K562 (cell line): Measurements from ENCODE around the gene TMEM132E. TPM values are rescaled to one million over a fixed set of nuclear protein-coding genes. Genes with fewer than 3 reads are reported as not detected.

ENCODE experiments used
- ARID2 ChIP-seq: fragments of 450-650 bp; IDR thresholded peaks from 2 replicates; pipeline ENCODE4 v1.6.1; 2017; ENCODE audit warnings: antibody characterized with exemption, mild to moderate bottlenecking
- BRD9 ChIP-seq: fragments of 450-650 bp; IDR thresholded peaks from 2 replicates; pipeline ENCODE4 v1.6.1; 2018; ENCODE audit warnings: low read depth; ENCODE audit not compliant: partially characterized antibody
- CLOCK ChIP-seq: fragments of 250-450 bp; sonication (Bioruptor Pico); IDR thresholded peaks from 2 replicates; pipeline ENCODE4 v1.4.0; 2020; ENCODE audit warnings: mild to moderate bottlenecking, moderate library complexity, borderline replicate concordance
- CTCF ChIP-seq, 3 experiments: IDR thresholded peaks in 2 of 3; conservative IDR thresholded peaks in 1 of 3; 2 replicates each; pipeline ENCODE4 v1.5.1; 2011 to 2012; ENCODE audit warnings: low read length in 3 of 3, mild to moderate bottlenecking in 3 of 3, control low read depth in 2 of 3, improper control_type of control experiment in 1 of 3, inconsistent platforms in 1 of 3, low read depth in 1 of 3, mixed read lengths in 1 of 3, moderate library complexity in 1 of 3; ENCODE audit not compliant: insufficient read depth in 2 of 3
- IRF2 ChIP-seq: sonication (generic); formaldehyde crosslinking; IDR thresholded peaks from 2 replicates; pipeline ENCODE4 v1.8.1; 2022; ENCODE audit warnings: mild to moderate bottlenecking, missing genetic modification reagents
- KDM4B ChIP-seq, 2 experiments: fragments of 450-650 bp in 1 of 2; sonication (generic) in 1 of 2; IDR thresholded peaks; 2 replicates each; pipeline ENCODE4 v1.6.1; 2016 to 2017; ENCODE audit warnings: borderline replicate concordance in 2 of 2, antibody characterized with exemption in 1 of 2, low read depth in 1 of 2, mild to moderate bottlenecking in 1 of 2
- MYBL2 ChIP-seq, 2 experiments: fragments of 450-650 bp in 1 of 2; sonication (generic) in 1 of 2; formaldehyde crosslinking in 1 of 2; IDR thresholded peaks; 2 replicates each; pipeline versions ENCODE4 v1.6.1 to v1.8.1; 2017 to 2022; ENCODE audit warnings: borderline replicate concordance in 1 of 2, inconsistent platforms in 1 of 2, low read depth in 1 of 2, mild to moderate bottlenecking in 1 of 2, missing genetic modification reagents in 1 of 2, moderate library complexity in 1 of 2
- SMARCA4 ChIP-seq: fragments of 450-650 bp; IDR thresholded peaks from 2 replicates; pipeline ENCODE4 v1.6.1; 2016
- XRCC5 ChIP-seq: fragments of 200-400 bp; formaldehyde crosslinking; IDR thresholded peaks from 2 replicates; pipeline ENCODE4 v1.6.1; 2017; ENCODE audit warnings: low read depth, mild to moderate bottlenecking, low read length
- polyA plus RNA-seq, 8 experiments: library from polyadenylated mRNA; depleted of rRNA in 4 of 8; stranded (reverse) in 5 of 8; unstranded in 3 of 8; fragments of >200 nt; fragmentation: Nextera tagmentation in 2 of 8; fragmentation: Illumina TruSeq in 1 of 8; extraction: Ambion mirVana in 2 of 8; extraction: Trizol in 1 of 8; gene quantifications; 2 replicates each; pipeline versions ENCODE4 v1.2.1 to v1.2.3, GENCODE V29; 2011 to 2014; ENCODE audit warnings: inconsistent platforms in 1 of 8, missing spikeins in 1 of 8
- total RNA-seq, 7 experiments: library from RNA; depleted of rRNA in 6 of 7; stranded (reverse); fragments of >200 nt in 6 of 7; fragmentation: Illumina TruSeq in 2 of 7; extraction: Trizol in 2 of 7; gene quantifications; 2 replicates each; pipeline versions ENCODE4 v1.2.1 to v1.2.3, GENCODE V29; 2011 to 2021; ENCODE audit warnings: low replicate concordance in 1 of 7
- TF ChIP-seq, protein P1 (sequence below): IDR thresholded peaks from 2 replicates; pipeline ENCODE4 v1.6.1; 2011; ENCODE audit warnings: borderline replicate concordance, low read depth, mild to moderate bottlenecking, moderate library complexity, low read length; ENCODE audit not compliant: insufficient read depth, poor library complexity, severe bottlenecking
- TF ChIP-seq, protein P2 (sequence below): fragments of 450-650 bp; IDR thresholded peaks from 2 replicates; pipeline ENCODE4 v1.6.1; 2018; ENCODE audit warnings: mild to moderate bottlenecking, low read depth; ENCODE audit not compliant: partially characterized antibody

TMEM132E gene
- total and polyA plus RNA-seq, 9 of the 15 experiments (the other 6 are each of a cell fraction or from before 2014, with no cell fraction given) = not detected

DNA sequence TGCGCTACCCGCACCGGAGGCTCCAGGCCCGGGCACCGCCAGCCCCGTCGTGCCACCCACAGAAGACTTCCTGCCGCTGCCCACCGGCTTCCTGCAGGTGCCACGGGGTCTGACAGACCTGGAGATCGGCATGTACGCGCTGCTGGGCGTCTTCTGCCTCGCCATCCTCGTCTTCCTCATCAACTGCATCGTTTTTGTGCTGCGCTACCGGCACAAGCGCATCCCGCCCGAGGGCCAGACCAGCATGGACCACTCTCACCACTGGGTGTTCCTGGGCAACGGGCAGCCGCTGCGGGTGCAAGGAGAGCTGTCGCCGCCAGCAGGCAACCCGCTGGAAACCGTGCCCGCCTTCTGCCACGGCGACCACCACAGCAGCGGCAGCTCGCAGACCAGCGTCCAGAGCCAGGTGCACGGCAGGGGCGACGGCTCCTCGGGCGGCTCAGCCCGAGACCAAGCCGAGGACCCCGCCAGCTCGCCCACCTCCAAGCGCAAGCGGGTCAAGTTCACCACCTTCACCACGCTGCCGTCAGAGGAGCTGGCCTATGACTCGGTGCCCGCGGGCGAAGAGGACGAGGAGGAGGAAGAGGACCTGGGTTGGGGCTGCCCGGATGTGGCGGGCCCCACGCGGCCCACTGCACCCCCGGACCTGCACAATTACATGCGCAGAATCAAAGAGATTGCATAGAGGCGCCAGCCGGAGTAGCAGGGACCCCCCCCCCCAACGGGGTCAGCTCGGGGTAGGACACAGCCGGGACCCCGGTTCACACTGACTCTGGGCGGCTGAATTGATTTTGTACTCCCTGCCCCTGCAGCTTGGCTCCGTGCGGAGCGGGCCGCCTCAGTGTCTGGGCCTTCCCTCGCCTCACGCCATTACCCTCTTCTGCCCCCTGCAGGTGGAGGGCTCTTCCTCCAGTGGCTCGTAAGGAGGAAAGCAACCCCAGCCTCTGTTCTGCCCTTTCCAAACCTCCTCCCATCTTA, 58.5 kb downstream of the TMEM132E start (continued):
- no peak for TF ChIP-seq CLOCK (CRISPR knock-in tag)
- TF ChIP-seq IRF2 = no peak
- no peak for TF ChIP-seq BRD9
- peak; percentile 78; the same call in 1 of the 2 replicates for TF ChIP-seq ARID2
- TF ChIP-seq KDM4B (IDR thresholded peaks at IDR 0.05; ENCODE audit: borderline replicate concordance in 2 of 2, low read depth in 1 of 2) = no peak
- peak; percentile 83 to 89 (median 85) for TF ChIP-seq CTCF (IDR thresholded peaks at IDR 0.05 in 2 of 3, conservative IDR thresholded peaks at IDR 0.05 in 1 of 3; ENCODE audit: insufficient read depth in 2 of 3, low read depth in 1 of 3, low read length in 3 of 3)
- TF ChIP-seq SMARCA4 = peak; percentile 57; the same call in 1 of the 2 replicates
- TF ChIP-seq MYBL2 (IDR thresholded peaks at IDR 0.05; ENCODE audit: low read depth) = no peak
- TF ChIP-seq MYBL2 (CRISPR knock-in tag; IDR thresholded peaks at IDR 0.05; ENCODE audit: borderline replicate concordance) = no peak
- TF ChIP-seq, protein P1, sequence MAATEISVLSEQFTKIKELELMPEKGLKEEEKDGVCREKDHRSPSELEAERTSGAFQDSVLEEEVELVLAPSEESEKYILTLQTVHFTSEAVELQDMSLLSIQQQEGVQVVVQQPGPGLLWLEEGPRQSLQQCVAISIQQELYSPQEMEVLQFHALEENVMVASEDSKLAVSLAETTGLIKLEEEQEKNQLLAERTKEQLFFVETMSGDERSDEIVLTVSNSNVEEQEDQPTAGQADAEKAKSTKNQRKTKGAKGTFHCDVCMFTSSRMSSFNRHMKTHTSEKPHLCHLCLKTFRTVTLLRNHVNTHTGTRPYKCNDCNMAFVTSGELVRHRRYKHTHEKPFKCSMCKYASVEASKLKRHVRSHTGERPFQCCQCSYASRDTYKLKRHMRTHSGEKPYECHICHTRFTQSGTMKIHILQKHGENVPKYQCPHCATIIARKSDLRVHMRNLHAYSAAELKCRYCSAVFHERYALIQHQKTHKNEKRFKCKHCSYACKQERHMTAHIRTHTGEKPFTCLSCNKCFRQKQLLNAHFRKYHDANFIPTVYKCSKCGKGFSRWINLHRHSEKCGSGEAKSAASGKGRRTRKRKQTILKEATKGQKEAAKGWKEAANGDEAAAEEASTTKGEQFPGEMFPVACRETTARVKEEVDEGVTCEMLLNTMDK = peak; percentile 57
- TF ChIP-seq, protein P2, sequence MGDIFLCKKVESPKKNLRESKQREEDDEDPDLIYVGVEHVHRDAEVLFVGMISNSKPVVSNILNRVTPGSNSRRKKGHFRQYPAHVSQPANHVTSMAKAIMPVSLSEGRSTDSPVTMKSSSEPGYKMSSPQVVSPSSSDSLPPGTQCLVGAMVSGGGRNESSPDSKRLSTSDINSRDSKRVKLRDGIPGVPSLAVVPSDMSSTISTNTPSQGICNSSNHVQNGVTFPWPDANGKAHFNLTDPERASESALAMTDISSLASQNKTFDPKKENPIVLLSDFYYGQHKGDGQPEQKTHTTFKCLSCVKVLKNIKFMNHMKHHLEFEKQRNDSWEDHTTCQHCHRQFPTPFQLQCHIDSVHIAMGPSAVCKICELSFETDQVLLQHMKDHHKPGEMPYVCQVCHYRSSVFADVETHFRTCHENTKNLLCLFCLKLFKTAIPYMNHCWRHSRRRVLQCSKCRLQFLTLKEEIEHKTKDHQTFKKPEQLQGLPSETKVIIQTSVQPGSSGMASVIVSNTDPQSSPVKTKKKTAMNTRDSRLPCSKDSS = no peak
- peak; percentile 52; the same call in 1 of the 2 replicates for TF ChIP-seq XRCC5
